ENCODE results near the gene RNF38.

Gene RNF38

DNA sequence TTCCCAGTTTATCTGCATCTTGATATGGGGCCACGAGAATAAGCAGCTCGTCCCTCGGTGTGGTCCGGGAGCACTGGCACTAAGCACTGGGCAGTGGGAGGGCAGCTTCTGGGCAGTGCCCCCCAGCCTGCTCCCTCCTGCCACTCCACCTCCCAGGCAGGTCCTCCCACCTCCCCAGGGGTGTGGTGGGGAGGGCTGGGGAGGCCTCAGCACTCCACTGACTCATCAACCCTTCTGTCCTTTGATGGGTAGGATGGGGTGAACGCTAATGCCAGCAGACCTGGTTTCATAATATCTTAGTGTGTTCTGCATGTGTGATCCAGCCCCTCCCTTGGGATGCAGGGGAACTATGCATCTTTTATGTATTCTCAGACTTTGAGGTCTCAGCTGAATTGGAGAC lies 79.6 kb downstream of the RNF38 start:
- H3K4me3 ChIP-seq (ENCODE audit: low read depth, low read length) = no peak overlapping the region
- DNase-seq (ENCODE audit: low read depth, low spot score) = no peak
- POLR2A ChIA-PET = no interaction called here
- CTCF ChIA-PET = interaction anchor here (0.8 to 8.2 kb wide), 4 partner anchors 10 to 131 kb away, joined by 3 to 82 read pairs (median 4); no protein-coding TSS in a partner anchor
- TF ChIP-seq, protein P1, sequence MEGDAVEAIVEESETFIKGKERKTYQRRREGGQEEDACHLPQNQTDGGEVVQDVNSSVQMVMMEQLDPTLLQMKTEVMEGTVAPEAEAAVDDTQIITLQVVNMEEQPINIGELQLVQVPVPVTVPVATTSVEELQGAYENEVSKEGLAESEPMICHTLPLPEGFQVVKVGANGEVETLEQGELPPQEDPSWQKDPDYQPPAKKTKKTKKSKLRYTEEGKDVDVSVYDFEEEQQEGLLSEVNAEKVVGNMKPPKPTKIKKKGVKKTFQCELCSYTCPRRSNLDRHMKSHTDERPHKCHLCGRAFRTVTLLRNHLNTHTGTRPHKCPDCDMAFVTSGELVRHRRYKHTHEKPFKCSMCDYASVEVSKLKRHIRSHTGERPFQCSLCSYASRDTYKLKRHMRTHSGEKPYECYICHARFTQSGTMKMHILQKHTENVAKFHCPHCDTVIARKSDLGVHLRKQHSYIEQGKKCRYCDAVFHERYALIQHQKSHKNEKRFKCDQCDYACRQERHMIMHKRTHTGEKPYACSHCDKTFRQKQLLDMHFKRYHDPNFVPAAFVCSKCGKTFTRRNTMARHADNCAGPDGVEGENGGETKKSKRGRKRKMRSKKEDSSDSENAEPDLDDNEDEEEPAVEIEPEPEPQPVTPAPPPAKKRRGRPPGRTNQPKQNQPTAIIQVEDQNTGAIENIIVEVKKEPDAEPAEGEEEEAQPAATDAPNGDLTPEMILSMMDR (IDR thresholded peaks at IDR 0.05; ENCODE audit: insufficient read depth, low read length, missing control alignments) = no peak

DNA sequence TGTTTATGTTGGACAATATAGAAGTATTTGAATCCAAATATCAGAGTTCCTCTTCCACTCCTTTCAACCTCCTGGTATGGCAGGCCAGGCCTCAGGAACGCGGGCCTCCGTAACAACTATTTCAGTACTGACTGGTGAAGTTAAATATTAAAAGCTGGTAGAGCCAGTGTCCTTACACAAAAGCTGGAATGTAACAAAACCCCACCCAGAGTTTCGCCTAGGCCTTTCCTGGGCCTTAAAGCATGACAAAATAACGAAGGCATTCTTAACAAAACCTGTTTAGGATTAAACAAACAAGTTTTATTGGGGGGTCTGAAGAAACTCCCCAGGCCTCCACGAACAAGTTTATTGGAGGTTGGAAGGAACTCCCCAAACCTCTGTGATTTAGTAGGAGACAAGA lies 80.3 kb downstream of the RNF38 start:
- H3K4me3 ChIP-seq (ENCODE audit: low read depth, low read length) = no peak overlapping the region
- ChIA-PET POLR2A (interaction anchor here (1.0 kb wide), 1 partner anchor 61 kb away, joined by 3 read pairs; the partner anchor contains the start of gene GNE), CTCF (interaction anchor here (0.9 to 8.2 kb wide), 5 partner anchors 10 to 130 kb away, joined by 3 to 82 read pairs (median 4); no protein-coding TSS in a partner anchor)
- TF ChIP-seq, protein P1 (IDR thresholded peaks at IDR 0.05; ENCODE audit: insufficient read depth, low read length, missing control alignments) = no peak
- no peak for DNase-seq (ENCODE audit: low read depth, low spot score)

DNA sequence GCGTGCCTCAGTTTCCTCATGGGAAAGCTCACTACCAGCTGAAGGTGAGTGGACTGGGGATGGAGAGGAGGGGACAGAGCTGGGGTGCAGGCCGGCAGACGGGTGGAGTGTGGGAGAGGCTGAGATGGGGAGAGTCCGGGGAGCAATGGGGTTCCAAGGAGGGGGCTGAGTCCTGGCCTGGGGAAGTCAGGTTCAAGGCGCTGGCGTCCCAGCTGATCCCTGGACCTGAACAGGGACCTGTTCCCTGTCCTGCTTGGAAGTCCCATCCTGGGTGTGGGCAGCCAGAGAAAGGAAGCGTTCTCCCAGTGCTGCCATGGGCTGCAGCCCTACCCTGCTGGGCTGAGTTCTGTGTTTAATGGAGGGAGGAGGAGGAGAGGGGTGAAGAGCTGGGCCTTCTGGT lies 80.9 kb downstream of the RNF38 start:
- DNase-seq (ENCODE audit: low read depth, low spot score) = no peak
- H3K4me3 ChIP-seq (ENCODE audit: low read depth, low read length) = no peak overlapping the region
- TF ChIP-seq, protein P1 (IDR thresholded peaks at IDR 0.05; ENCODE audit: insufficient read depth, low read length, missing control alignments) = no peak
- CTCF ChIA-PET = interaction anchor here (1.1 to 8.2 kb wide), 5 partner anchors 11 to 129 kb away, joined by 3 to 82 read pairs (median 4); no protein-coding TSS in a partner anchor
- POLR2A ChIA-PET = interaction anchor here (0.7 to 1.0 kb wide), 2 partner anchors 61 to 271 kb away, joined by 3 read pairs; partner anchors contain the start of gene GNE

DNA sequence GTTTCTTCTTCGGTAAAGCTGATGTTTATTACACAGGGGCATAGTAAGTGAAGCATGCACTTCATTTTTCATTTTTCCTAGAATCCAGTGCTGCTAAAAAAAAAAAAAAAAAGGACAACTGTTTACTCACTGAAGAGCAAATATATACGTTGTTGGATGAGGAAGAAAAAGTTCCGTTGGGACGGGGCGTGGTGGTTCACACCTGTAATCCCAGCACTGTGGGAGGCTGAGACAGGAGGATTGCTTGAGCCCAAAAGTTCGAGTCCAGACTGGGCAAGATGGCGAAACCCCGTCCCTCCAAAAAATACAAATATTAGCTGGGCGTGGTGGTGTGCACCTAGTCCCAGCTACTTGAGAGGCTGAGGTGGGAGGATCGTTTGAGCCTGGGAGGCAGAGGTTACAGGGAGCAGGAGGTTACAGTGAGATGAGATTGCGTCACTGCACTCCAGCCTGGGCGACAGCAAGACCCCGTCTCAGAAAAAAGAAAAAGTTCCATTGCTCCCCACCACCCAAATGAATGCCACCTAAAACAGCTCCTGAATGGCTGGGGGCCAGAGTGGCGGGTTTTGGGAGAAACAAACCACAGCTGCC lies 81.8 kb downstream of the RNF38 start:
- POLR2A ChIA-PET = interaction anchor here (0.7 kb wide), 1 partner anchor 270 kb away, joined by 3 read pairs; no protein-coding TSS in a partner anchor

DNA sequence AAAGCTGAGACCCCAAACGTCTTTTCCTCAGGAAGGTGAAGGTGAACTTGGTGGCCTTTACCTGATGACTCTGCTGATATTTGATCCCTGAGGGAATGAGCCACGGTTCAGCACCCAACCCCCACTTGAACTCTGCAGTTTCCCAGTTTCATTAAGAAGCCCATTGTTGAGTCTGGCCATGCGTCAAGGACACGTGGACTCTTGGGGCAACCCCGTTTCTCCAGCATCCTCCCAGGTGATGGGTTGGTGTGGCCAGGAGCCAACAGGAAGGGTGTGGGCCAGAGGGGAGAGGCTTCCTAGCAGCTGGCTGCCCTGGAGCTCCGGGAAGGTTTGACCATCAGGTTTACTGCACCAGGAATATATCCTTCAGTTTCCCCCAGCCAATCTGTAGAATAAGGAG lies 82.3 kb downstream of the RNF38 start:
- ChIA-PET POLR2A (no interaction called here), CTCF (interaction anchor here (8.2 kb wide), 1 partner anchor 12 kb away, joined by 82 read pairs; no protein-coding TSS in a partner anchor)
- DNase-seq (ENCODE audit: low read depth, low spot score) = no peak
- TF ChIP-seq, protein P1 (IDR thresholded peaks at IDR 0.05; ENCODE audit: insufficient read depth, low read length, missing control alignments) = no peak
- H3K4me3 ChIP-seq (ENCODE audit: low read depth, low read length) = no peak overlapping the region

More for the DNA sequence above, 81.8 kb downstream of the RNF38 start:
- no peak overlapping the region for H3K4me3 ChIP-seq (ENCODE audit: low read depth, low read length)
- CTCF ChIA-PET = interaction anchor here (1.2 to 8.2 kb wide), 4 partner anchors 10 to 109 kb away, joined by 3 to 82 read pairs (median 5); no protein-coding TSS in a partner anchor
- no peak for DNase-seq (ENCODE audit: low read depth, low spot score)
- TF ChIP-seq, protein P1 (IDR thresholded peaks at IDR 0.05; ENCODE audit: insufficient read depth, low read length, missing control alignments) = no peak

DNA sequence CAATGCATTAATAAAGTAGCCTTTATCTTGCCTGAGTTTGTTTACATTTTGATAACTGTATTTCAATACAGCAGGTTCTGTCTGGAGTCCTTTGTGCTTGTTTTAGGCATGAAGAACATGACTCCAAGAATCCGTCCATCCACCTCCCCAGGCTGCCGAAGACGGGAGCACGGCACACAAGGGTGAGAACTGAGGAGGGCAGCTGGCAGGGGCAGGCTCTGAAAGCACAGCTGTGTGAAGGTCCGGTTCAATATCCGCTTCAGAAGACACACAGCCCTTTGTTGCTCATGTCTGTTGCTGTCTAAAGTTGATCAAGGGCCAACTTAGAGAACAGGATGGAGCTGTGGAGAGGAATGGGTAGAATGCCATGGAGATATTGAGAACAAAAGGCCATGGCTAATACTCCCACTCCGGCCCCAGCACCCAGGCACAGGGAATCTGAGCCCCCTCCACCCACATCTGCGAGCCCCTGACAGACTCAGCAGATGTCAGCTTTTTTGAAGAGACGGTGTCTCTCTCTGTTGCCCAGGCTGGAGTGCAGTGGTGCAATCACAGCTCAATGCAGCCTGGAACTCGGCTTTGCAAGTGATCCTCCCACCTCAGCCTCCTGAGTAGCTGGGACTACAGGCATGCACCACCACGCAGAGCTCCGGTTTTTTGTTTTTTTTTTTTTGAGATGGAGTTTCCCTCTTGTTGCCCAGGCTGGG lies 83.3 kb downstream of the RNF38 start:
- CTCF ChIA-PET = interaction anchor here (1.1 to 8.2 kb wide), 2 partner anchors 13 to 69 kb away, joined by 3 to 82 read pairs; no protein-coding TSS in a partner anchor
- no peak overlapping the region for H3K4me3 ChIP-seq (ENCODE audit: low read depth, low read length)
- POLR2A ChIA-PET = no interaction called here
- no peak for DNase-seq (ENCODE audit: low read depth, low spot score)
- TF ChIP-seq, protein P1 (IDR thresholded peaks at IDR 0.05; ENCODE audit: insufficient read depth, low read length, missing control alignments) = no peak

Data from AG04449 (cell line).